GM03348 (cell line): ENCODE results near the gene NDUFV2.
"Not testable (repeated sequence)": the region's sequence is repeated elsewhere in the genome, so short reads cannot be mapped to it uniquely, and the experiment has no call there.

Source experiments
- DNase-seq: peaks from one replicate; pipeline ENCODE4 v3.0.0; 2012; ENCODE audit warnings: low spot score

NDUFV2 gene

GRCh38 chr18:9153256-9153655 is 50.8 kb downstream of the NDUFV2 start:
- DNase-seq: no peak

GRCh38 chr18:9156604-9157249 is 54.2 kb downstream of the NDUFV2 start:
- DNase-seq: no peak

GRCh38 chr18:9157806-9158205 is 55.3 kb downstream of the NDUFV2 start:
- DNase-seq: no peak

GRCh38 chr18:9160014-9160413 is 57.5 kb downstream of the NDUFV2 start:
- no peak for DNase-seq

- DNase-seq: not testable (repeated sequence)
Observed at GRCh38 chr18:9162663-9163062, 60.2 kb downstream of the NDUFV2 start.

- DNase-seq: not testable (repeated sequence)
Observed at GRCh38 chr18:9164149-9164548, 61.6 kb downstream of the NDUFV2 start.

- not testable (repeated sequence) for DNase-seq
Observed at GRCh38 chr18:9165883-9166282, 63.4 kb downstream of the NDUFV2 start.

- not testable (repeated sequence) for DNase-seq
Observed at GRCh38 chr18:9169515-9169914, 67.0 kb downstream of the NDUFV2 start.

GRCh38 chr18:9171919-9172318 is 69.4 kb downstream of the NDUFV2 start:
- DNase-seq: not testable (repeated sequence)

GRCh38 chr18:9172506-9173127 is 70.1 kb downstream of the NDUFV2 start:
- no peak for DNase-seq

GRCh38 chr18:9173770-9174233 is 71.3 kb downstream of the NDUFV2 start:
- DNase-seq: no peak

GRCh38 chr18:9174302-9174701 is 71.8 kb downstream of the NDUFV2 start:
- no peak for DNase-seq

- no peak for DNase-seq
Observed at GRCh38 chr18:9175115-9175514, 72.6 kb downstream of the NDUFV2 start.

- no peak for DNase-seq
Observed at GRCh38 chr18:9177031-9177430, 74.5 kb downstream of the NDUFV2 start.

GRCh38 chr18:9177466-9177865 is 75.0 kb downstream of the NDUFV2 start:
- DNase-seq: no peak

- no peak for DNase-seq
Observed at GRCh38 chr18:9178557-9178956, 76.1 kb downstream of the NDUFV2 start.

- DNase-seq: no peak
Observed at GRCh38 chr18:9181275-9181674, 78.8 kb downstream of the NDUFV2 start.

- DNase-seq: no peak
Observed at GRCh38 chr18:9182852-9183399, 80.4 kb downstream of the NDUFV2 start.
